Thoracic aorta (tissue), 2 donors: Measurements from ENCODE around the gene SBK2. TPM values are rescaled to one million over a fixed set of nuclear protein-coding genes. Genes with fewer than 3 reads are reported as not detected.
"Not testable (repeated sequence)": the region's sequence is repeated elsewhere in the genome, so short reads cannot be mapped to it uniquely, and the experiment has no call there.

ENCODE experiments used
- ATAC-seq: fragments of 150-250 bp; one replicate; pipeline ENCODE4 v1.8.0; 2017; ENCODE audit warnings: low read depth; ENCODE audit not compliant: insufficient number of reproducible peaks, low FRiP score
- DNase-seq: peaks from one replicate; pipeline ENCODE4 v3.0.0-alpha.2; 2020; ENCODE audit warnings: low spot score
- H3K27ac ChIP-seq, 2 donors: fragments of 200-600 bp; sonication (generic); 1 replicate in 1 of 2; 2 replicates in 1 of 2; pipeline ENCODE4 v1.5.1; 2016; ENCODE audit warnings: mild to moderate bottlenecking in 2 of 2, moderate library complexity in 2 of 2
- H3K27me3 ChIP-seq: fragments of 200-600 bp; sonication (generic); replicated peaks from 2 replicates; pipeline ENCODE4 v1.6.0; 2016; ENCODE audit warnings: mild to moderate bottlenecking; ENCODE audit not compliant: insufficient read depth
- H3K36me3 ChIP-seq: fragments of 200-600 bp; sonication (generic); one replicate; pipeline ENCODE4 v1.5.1; 2016
- H3K4me1 ChIP-seq, 2 donors: fragments of 200-600 bp; sonication (generic); 1 replicate in 1 of 2; 2 replicates in 1 of 2; pipeline versions ENCODE4 v1.5.1 to v1.6.0; 2016; ENCODE audit warnings: low read depth in 2 of 2, mild to moderate bottlenecking in 1 of 2; ENCODE audit not compliant: control insufficient read depth in 1 of 2
- H3K4me3 ChIP-seq: fragments of 200-600 bp; sonication (generic); 2 replicates; pipeline ENCODE4 v1.5.1; 2016; ENCODE audit warnings: mild to moderate bottlenecking
- H3K9me3 ChIP-seq: fragments of 200-600 bp; sonication (generic); 2 replicates; pipeline ENCODE4 v1.5.1; 2016
- total RNA-seq, 2 donors: library from RNA; depleted of rRNA; stranded (reverse); fragments of >200 nt; gene quantifications; one replicate each; pipeline versions ENCODE4 v1.1.0 to v1.2.3, GENCODE V29; 2016
- TF ChIP-seq, protein P1 (sequence below): fragments of 200-600 bp; sonication (generic); IDR thresholded peaks from one replicate; pipeline ENCODE4 v1.5.1; 2019; ENCODE audit warnings: antibody characterized with exemption

Gene SBK2
- total RNA-seq, 2 donors from 2014 or later: not detected

DNA sequence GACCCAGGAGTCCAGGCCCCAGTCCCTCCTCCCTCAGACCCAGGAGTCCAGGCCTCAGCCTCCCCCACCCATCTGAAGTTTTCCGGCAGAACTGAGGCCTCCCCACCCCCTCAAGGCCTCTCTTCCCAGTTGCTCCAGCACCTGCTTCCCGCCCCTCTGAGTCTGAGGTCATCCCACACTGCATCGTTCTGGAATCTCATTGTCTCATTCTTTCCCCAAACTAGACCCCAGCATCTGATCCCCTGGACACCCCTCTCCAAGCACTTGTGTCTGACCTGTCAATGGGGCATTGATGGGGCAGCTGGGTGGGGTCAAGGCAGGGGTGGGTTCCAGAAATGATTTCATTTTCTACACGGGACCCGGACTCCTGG is 793 bp upstream of the SBK2 start:
- H3K36me3 ChIP-seq: no peaks in the 10 kb centered on the region
- H3K4me1 ChIP-seq: no peaks in the 10 kb centered on the region
- no peaks in the 10 kb centered on the region for H3K27me3 ChIP-seq
- ATAC-seq (no peak), DNase-seq (no peak)
- no peak overlapping the region for H3K4me3 ChIP-seq
- no peak overlapping the region for H3K27ac ChIP-seq
- no peaks in the 10 kb centered on the region for H3K9me3 ChIP-seq
- TF ChIP-seq, protein P1, sequence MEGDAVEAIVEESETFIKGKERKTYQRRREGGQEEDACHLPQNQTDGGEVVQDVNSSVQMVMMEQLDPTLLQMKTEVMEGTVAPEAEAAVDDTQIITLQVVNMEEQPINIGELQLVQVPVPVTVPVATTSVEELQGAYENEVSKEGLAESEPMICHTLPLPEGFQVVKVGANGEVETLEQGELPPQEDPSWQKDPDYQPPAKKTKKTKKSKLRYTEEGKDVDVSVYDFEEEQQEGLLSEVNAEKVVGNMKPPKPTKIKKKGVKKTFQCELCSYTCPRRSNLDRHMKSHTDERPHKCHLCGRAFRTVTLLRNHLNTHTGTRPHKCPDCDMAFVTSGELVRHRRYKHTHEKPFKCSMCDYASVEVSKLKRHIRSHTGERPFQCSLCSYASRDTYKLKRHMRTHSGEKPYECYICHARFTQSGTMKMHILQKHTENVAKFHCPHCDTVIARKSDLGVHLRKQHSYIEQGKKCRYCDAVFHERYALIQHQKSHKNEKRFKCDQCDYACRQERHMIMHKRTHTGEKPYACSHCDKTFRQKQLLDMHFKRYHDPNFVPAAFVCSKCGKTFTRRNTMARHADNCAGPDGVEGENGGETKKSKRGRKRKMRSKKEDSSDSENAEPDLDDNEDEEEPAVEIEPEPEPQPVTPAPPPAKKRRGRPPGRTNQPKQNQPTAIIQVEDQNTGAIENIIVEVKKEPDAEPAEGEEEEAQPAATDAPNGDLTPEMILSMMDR: no peak

DNA sequence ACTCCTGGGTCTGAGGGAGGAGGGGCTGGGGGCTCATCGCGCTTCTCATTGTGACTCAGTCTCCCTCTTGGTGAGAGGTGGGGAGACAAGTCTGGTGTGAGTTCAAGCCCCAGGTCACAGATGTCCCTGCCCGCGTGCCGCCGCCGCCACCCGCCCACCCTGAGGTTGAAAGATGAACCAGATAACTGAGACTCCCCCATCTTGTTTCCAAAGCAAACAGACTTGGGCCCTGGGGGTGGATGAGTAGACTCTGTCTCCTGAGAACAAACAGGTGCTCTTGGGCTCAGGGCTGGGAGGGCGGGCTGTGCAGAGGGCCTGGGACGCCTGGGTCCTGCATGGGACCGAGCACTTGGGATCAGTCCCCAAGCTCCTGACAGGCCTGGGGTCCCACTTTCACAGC is 567 bp downstream of the SBK2 start:
- ATAC-seq: no peak

DNA sequence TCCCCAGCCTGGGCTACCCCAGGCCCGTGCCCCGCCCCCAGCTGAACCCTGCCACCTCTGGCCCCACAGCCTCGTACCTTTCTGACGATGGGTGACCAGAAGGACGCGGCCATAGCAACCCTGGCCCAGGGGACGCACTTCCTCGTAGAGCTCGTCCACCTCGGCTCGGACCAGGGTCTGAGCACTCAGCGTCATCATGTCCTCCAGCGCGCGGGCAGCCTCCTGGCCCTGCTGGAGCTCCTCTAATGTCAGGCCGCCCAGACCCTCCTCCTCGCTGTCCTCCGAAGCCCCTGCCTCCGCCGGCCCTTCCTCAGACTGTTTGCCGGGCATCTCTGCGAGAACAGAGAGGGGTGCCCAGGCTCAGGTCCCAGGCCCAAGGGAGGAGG is 975 bp downstream of the SBK2 start:
- H3K4me3 ChIP-seq: no peak overlapping the region
- no peaks in the 10 kb centered on the region for H3K36me3 ChIP-seq
- H3K4me1 ChIP-seq: no peaks in the 10 kb centered on the region
- ATAC-seq (no peak), DNase-seq (no peak)
- TF ChIP-seq, protein P1: no peak
- H3K9me3 ChIP-seq: no peaks in the 10 kb centered on the region
- H3K27ac ChIP-seq: no peak overlapping the region
- no peaks in the 10 kb centered on the region for H3K27me3 ChIP-seq

More for the DNA sequence above, 567 bp downstream of the SBK2 start:
- Histone ChIP-seq H3K4me3 (no peak overlapping the region), H3K9me3 (no peaks in the 10 kb centered on the region), H3K27me3 (no peaks in the 10 kb centered on the region), H3K4me1 (no peaks in the 10 kb centered on the region), H3K36me3 (no peaks in the 10 kb centered on the region), H3K27ac (no peak overlapping the region)
- TF ChIP-seq, protein P1: no peak
- DNase-seq: no peak

DNA sequence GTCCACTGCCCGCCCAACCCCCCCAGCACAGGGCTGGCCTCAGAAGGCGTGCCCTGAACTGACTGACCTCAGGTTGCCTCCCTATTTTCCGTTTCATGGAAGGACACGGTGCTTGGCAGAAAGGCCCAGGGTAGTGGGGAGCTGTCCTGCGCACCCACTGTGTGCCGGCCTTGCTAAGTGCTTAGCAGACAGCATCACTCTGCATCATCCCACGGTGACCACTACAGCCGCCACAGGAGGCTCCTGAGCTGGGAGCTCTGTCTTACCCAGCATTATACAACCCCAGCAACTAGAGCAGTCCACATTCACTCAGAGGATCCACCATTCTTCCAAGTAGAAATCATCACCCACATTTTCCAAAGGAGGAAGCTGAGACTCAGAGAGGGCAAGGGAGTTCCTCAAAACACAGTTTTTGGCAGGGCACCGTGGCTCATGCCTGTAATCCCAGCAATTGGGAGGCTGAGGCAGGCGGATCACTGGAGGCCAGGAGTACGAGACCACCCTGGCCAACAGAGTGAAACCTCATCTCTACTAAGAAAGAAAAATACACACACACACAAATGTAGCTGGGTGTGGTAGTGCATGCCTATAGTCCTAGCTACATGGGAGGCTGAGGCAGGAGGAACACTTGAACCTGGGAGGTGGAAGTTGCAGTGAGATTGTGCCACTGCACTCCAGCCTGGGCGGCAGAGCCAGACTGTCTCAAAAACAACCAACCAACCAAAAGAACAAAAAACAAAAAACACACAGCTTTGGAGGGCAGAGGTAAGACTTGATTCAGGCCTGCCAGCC is 1.6 kb downstream of the SBK2 start:
- ATAC-seq: no peak
- Histone ChIP-seq H3K9me3 (no peaks in the 10 kb centered on the region), H3K4me3 (no peak overlapping the region), H3K4me1 (no peaks in the 10 kb centered on the region), H3K27ac (no peak overlapping the region), H3K27me3 (no peaks in the 10 kb centered on the region), H3K36me3 (no peaks in the 10 kb centered on the region)
- no peak for DNase-seq
- TF ChIP-seq, protein P1: no peak

DNA sequence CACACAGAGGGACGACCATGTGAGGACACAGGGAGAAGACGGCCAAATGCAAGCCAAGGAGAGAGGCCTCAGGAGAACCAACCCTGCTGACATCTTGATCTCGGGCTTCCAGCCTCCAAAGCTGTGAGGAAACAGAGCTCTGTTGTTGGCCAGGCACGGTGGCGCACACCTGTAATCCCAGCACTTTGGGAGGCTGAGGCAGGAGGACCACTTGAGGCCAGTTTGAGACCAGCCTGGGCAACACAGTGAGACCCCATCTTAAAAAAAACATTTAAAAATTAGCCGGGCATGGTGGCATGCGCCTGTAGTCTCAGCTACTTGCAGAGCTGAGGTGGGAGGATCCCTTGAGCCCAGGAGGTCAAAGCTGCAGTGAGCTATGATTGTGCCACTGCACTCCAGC is 2.7 kb downstream of the SBK2 start:
- ATAC-seq, DNase-seq, H3K36me3 ChIP-seq, H3K27me3 ChIP-seq, H3K27ac ChIP-seq, H3K4me3 ChIP-seq, H3K9me3 ChIP-seq, H3K4me1 ChIP-seq: not testable (repeated sequence)

DNA sequence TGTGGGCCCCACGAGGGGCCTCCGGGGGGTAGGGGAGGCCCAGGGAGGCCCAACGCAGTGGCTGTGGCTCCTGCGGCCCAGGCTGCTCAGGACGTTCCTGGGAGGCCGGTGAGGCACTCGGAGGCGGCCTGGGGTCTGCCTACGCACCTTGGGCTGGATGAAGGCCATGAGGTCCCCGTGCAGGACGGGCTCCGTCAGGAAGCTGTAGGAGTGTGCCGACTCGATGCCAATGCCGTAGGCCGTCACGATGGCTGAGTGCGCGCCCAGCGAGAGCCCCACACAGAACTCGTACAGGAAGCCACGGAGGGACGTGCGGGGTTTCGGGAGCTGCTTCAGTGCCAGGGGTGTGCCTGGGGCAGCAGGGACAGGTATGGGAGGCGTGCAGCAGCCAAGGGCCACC is 5.9 kb downstream of the SBK2 start:
- no peaks in the 10 kb centered on the region for H3K9me3 ChIP-seq
- H3K4me1 ChIP-seq: no peaks in the 10 kb centered on the region
- no peaks in the 10 kb centered on the region for H3K36me3 ChIP-seq
- H3K27me3 ChIP-seq: no peaks in the 10 kb centered on the region
- ATAC-seq (no peak), DNase-seq (no peak)
- TF ChIP-seq, protein P1: no peak
- no peak overlapping the region for H3K27ac ChIP-seq
- no peak overlapping the region for H3K4me3 ChIP-seq
